Fibroblast of upper back skin (primary cell): ENCODE results near the gene ALDH1B1.
"Not testable (repeated sequence)": the region's sequence is repeated elsewhere in the genome, so short reads cannot be mapped to it uniquely, and the experiment has no call there.

Source experiments
- DNase-seq: peaks from one replicate; pipeline ENCODE4 v3.0.0-alpha.2; 2013

Gene ALDH1B1

DNA sequence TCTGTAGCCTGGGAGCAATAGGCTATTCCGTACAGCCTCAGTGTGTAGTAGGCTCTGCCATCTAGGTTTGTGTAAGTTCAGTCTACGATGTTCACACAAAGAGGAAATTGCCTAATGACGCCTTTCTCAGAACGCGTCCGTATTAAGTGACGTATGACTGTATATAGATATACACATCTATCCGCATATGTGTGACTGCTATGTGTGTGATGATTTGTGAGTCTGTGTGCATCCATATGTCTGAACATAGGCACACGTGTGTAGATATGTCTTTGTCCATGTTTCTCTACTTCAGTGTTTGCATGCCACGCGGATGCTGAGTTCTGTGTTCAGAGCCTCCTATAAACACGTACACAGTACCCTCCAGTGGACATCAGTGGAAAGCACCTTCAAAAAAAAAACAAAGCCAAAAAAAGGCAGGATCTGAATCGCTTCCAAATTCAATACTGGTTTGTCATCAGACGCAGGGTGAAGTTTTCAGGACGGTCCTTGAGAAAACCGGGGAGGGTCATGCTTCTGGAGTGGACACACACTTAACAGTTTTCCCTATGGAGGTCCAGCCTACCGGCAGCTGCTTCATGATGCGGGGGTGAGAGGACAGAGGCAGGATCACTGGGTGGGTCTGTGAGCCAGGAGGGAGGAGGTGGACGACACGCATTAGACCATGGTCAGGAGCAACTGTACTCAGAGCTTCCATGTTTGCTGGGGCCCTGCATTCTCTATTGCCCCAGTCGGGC, 29.5 kb upstream of the ALDH1B1 start:
- peak; percentile 90 for DNase-seq

DNA sequence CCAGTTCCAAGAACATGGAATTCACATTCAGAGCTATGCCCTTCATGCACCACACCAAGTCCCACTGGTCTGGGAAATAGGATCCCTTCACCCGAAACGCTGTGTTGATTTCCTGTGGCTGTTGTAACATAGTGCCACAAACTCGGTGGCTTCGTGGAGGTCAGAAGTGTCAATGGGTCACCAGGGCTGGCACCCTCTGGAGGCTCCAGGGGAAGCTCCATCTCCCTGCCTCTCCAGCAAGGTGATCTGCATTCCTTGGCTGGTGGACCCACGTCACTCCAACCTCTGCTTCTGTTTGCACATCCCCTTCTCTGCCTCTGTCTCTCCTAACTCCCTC, 28.9 kb upstream of the ALDH1B1 start:
- DNase-seq = no peak

DNA sequence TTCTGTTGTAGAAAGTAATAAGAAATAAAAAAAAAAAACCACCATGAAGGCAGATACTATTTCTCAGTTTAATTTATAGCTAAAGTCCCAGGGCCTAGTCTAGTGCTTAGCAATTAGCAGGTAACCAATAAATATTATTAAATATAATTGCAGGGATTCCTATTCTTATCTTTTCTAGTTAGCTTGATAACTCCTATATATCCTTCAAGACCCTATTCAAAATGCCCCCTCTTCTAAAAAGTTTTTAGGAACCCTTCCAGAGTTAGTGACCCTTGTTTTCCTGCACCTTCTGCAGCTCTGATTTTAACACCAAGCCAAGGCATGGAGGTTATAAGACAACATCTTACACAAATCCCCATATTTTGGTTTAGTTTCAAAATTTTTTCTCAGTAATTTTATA, 24.6 kb upstream of the ALDH1B1 start:
- DNase-seq = no peak

DNA sequence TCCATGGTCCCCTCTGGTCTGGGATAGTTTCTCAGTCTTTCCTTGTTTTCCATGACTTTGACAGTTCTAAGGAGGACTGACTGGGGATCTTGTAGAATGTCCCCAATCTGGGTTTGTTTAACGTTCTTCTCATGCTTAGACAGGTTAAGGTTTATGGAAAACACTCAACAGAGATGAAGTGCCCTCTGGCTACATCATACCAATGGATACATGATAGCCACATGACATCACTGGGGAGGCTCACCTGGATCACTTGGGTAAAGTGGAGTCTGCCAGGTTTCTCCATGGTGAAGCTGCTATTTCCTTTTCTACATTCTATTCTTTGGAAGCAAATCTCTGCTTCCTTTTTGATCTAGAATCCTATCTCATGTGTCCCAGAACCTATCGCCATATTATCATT, 23.8 kb upstream of the ALDH1B1 start:
- DNase-seq = no peak

DNA sequence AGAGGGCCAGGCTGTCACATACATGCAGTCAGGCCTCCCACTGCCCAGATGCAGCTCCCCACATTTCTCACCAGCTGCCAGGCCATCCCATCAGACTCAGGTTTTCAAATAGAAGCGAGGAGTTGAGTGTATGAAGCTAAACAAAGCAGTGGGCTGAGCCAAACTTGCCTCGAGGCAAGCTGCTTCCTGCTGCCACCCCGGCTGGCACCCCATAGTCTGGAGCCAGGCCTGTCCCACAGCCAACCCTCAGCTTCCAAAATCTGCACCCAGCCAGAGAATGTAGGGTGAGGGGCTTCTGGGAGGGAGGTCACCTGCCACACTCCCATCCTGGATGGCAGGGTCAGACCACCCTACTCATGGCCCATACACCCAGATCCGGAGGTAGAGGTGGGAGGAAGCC, 22.3 kb upstream of the ALDH1B1 start:
- no peak for DNase-seq

DNA sequence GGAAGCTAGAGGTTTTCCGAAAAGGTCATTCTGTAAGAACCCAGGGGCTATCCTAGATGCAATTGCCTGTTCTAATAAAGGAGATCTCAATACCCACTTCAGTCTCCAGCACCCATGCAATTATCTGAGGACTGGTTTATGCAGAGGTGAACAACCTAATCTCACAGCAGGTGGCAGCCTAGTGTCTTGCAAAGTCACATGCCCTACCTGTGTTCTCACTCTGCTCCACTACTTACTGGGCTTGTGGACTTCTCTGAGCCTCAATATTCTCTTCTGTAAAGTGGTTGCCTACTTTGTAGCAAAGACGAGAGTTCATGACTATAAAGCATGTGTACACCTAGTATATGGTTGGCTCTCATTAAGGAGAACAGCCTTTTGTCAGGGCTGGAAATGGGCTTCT, 21.0 kb upstream of the ALDH1B1 start:
- peak; percentile 49 for DNase-seq

DNA sequence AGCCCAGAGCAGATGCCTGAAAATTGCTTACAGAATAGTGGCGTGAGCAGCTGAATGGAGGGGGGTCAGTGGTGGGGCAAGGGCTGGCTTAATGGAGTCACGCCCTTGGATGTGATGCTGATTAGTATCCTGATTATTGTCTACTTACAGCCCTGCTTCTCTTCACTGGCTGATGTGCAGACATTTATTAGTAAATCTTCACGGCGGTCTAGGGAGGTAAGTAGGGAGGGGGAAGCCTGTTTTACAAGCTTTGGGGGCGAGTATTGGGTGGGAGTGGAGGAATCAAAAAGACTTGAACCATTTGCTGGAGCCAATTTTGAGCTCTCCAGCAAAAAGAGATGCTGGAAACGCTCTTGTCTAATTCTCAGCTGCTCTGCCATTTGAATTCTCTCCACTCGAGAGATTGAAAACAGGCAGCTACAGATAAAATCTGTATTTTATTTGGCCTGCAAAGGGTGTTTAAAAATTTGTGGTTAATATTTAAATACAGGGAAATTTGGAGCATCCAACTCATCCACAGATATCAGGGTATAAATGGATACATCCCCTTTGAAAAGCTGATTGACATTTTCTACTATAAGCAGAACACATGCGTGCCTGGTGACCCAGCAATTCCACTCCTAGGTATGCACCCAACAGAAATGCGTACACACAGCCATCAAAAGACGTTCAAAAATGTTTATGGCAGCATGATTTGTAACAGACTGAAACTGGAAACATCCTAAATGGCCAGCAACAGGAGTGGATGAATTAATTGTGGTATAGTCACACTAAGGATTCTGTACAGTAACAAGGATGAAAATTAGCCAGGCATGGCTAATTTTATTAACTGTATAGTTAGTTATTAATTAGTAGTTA, 19.5 kb upstream of the ALDH1B1 start:
- no peak for DNase-seq

DNA sequence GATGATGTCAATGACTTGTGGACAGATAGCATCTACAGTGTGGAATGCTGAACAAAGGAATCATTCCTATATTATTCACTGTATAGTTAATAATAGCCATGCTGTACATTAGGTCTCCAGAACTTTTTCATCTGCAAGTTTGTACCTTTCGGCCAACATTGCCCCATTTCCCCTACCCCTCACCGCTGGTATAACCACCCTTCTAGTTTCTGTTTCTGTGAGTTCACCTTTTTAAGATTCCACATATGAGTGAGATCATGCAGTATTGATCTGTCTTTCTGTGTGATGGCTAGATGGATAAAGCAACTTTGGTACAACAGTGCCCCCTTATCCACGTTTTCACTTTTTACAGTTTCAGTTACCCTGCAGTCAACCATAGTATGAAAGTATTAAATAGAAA, 18.8 kb upstream of the ALDH1B1 start:
- no peak for DNase-seq

DNA sequence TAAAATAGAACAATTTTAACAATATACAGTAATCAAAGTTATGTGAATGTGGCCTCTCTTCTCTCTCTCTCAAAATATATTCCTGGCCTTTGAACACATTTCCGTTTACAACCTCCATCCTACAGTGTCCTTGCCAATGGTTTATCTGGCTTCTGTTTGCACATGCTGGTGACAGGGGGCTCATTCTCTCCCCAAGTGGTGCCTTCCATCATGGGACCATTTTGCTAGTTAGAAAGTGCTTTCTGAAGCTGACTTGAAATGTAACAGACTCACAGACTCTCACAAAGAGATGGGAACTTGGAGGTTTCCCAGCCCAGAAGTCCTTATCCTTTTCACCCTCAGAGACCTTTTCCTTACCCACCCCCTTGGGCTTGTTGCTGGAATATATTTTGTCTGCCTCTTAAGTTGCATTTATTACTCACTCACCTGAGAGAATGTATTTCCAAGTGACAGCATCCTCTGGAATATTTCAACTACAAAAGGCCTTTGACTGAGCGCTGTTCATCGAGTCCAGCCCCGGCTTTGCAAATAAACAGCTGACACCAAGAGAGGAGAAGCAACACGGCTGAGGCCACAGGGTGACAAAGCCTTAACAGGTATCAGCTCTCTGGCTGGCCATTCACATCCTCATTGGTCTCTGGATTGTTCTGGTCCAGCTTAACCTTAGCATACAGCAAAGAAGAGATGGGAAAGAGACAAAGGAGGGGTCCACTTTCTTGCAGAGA, 17.5 kb upstream of the ALDH1B1 start:
- no peak for DNase-seq

DNA sequence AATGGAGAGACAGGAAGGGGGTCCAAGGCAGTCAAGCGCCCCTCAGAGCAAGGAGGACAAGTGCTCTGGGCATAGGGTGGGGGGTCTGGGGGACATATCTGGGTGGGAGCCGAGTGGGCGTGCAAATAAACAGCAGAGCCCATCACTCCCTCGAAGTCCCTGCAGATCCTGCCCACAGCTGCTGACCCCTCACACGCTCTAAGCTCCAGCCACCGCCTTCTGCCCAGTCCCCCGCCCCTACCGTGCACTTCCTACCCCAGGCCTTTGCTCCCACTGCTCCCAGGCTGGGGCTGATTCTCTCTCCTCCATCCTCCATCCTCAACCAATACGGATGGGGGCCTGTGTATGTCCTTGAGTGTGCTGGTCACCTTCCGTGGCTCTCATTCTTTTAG, 16.9 kb upstream of the ALDH1B1 start:
- DNase-seq = no peak

DNA sequence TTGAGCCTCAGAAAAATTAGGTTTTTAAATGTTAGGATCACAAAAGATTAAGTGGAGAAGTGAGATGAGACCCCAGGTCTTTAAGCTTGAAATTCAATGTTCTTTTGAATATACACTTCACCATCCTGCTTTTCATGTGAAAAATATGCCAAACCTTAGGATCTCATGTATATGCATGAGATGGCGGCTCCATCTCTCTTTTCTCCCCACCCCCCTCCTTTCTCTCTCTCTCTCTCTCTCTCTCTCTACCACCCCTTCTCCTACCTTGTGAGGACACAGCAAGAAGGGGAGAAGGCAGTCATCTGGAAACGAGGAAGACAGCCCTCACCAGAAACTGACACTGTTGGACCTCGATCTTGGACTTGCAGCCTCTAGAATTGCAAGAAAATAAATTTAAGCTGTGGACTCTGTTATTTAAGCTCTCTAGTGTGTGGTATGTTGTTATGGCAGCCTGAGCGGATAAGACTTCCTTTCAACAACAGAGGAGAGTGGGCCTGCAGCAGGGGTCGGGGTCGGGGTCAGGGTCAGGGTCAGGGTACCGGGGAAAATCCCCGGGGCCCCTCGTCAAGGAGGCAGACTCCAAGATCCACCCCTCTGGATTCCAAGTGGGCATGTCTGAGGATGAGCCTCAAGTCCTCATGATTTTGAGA, 16.4 kb upstream of the ALDH1B1 start:
- DNase-seq = no peak

DNA sequence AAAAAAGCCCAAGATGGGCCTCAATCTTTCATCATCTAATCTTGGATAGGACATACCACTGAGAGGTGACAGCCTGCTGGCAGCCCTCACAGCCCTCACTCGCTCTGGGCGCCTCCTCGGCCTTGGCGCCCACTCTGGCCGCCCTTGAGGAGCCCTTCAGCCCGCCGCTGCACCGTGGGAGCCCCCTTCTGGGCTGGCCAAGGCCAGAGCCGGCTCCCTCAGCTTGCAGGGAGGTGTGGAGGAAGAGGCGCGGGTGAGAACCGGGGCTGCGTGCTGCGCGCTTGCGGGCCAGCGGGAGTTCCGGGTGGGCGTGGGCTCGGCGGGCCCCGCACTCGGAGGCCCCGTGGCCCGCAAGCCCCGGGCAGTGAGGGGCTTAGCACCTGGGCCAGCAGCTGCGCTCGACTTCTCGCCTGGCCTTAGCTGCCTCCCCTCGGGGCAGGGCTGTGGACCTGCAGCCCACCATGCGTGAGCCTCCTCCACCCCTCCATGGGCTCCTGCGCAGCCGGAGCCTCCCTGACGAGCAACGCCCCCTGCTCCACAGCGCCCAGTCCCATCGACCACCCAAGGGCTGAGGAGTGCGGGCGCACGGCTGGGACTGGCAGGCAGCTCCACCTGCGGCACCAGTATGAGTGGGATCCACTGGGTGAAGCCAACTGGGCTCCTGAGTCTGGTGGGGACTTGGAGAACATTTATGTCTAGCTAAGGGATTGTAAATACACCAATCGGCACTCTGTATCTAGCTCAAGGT, 15.0 kb upstream of the ALDH1B1 start:
- DNase-seq = not testable (repeated sequence)

DNA sequence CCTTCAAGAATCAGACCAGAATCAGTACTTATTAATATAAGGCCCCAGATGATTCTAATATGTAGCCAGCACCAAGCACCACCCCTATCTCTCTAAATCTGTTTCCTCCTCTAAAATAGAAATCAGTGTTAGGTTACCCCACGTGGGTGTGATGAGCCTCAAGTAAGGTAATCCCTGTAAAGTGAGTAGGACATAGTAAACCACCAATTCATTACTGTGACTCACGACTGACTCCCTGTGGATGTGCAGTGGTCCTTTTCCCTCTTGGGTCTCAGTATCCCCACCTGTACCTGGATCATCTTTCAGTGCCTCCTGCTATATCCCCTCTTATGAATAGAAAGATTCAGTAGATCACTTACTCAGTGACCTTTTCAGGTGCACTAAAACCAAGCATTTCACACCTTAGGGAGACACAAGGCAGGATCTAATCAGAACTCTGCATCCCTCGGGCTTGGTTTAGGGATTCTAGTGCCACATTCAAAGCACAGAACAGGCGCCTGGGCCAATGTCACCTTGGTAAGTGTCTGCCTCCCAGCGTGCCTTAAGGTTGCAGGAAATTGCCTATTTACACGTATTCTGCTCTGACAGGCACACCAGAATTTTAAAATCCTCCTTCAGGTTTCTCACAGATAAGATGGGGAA, 12.2 kb upstream of the ALDH1B1 start:
- DNase-seq = no peak

DNA sequence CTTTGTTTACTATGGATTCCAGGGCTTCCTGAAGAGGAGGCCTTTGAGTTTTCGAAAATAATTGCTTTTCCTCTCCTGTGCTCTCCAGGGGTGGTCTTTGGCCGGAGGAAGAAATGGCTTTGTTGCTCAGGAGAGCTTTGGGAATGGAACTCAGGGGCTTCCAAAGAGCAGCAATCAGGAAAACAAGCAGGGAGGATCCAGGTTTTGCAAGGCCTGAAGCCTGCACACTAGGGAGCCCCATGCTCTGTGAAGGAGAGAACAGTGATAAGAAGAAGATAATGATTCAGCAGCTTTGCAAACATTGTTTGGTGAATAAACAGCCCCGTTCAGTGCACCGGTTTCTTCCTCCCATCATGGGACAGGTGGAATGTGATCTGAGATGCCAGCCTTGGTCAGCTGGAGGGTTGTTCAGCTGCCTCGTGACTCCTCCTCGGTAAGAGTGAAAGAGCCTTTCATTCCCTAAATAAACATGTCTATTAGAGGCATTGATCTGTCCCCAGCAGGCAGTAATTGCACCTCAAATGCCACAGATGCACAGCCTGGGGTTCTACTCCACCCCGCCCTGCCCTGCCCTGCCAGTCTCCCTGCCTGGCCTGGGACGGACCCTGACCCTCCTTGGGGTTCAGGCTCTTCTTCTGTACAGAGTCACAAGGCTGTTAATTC, 11.5 kb upstream of the ALDH1B1 start:
- no peak for DNase-seq

DNA sequence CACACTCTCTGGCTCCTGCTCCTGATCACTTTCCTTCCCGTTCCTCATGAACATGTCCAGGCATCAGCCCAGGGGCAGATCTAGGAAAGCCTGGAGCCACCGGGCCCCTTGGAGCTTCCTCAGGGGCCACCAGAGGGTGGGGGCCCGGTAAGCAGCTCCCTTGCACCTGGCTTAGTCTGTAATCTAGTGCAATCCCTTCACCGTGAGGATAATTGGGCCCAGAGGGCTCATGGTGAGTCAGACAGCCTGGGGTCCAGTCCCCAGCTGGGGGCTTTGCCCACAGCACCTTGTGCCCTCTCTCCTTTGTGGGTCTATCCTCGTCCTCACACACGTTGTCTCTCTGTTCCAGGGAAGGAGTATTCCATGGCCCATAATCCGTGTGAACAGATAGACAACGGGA, 10.4 kb upstream of the ALDH1B1 start:
- DNase-seq = no peak

DNA sequence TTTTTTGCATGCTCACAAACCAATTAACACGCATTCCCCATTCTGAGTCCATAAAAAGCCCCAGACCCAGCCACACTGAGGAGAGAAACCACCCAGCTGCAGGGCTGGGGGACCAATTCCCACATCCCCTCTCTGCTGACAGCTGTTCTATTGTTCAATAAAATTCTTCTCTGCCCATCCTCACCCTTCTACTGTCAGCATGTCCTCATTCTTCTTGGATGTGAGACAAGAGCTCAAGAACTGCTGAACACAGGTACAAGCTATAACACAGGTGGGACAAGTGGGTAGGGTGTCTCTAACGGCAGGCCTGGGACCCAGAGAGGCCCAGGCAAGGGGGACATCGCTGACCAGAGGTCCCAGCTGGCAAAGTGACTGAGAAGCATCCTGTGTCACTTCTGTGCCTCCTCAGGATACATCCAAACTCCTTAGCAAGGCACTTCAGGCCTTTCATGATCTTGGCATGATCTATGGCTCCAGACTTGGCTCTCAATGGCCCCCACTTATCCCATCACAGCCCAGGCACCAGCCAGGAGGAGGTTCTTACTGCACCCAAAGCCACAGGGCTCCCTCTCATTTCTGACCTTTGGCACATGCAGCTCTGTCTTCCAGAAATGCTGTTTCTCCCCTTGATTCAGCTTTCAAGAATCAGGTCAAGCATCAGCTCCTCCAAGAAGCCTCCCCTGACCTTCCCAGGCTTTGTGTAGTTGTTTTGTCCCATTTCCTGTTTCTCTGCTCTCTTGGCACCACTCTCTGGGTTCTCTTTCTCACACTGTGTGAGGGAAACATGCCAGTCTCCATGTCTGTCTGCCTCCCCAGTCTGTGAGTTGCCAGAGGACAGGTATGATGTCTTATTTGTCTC, 7.3 kb upstream of the ALDH1B1 start:
- DNase-seq = no peak

DNA sequence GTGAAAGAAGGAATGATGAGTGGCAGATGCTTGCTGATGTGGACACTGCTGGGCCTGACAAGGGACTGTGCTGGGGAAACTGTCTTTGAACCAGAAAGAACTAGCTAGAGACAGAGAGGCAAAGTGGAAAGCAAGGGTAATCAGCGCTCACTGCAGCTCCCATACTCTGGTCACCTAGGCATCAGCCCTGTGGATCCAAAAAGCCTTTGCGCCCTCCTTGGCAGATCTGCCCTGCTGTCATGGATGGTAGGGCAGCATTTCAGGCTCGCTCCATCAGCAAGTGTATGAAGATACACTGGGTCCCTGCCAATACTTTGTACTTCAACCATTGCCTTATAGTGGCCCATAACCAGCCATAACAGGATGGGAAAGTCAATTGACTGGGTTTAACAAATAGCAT, 6.6 kb upstream of the ALDH1B1 start:
- no peak for DNase-seq

DNA sequence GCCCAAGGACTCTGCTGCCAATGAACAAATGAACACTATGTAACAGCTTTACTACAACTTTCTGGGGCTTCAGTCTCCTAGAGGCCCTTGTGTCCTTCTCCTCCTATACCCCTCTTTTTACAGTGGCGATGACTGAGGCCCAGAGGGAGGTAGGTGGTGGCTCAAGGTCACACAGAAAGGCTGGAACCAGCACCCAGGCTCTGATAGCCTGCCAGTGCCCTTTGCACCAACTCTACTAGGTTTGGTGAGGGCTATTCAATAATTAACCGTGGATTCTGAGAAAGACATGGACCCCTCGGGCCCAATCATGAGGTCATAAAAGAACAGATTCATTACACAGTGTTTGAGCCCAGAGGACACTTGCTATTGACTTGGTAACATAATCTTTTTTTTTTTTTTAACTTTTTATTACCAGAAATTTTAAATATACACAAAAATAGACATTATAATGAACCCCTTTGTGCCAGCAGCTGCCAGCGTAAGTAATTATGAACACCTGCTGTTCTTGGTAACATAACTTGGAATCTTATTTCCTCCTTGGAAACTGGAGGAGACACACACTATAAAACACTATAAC, 6.1 kb upstream of the ALDH1B1 start:
- no peak for DNase-seq

DNA sequence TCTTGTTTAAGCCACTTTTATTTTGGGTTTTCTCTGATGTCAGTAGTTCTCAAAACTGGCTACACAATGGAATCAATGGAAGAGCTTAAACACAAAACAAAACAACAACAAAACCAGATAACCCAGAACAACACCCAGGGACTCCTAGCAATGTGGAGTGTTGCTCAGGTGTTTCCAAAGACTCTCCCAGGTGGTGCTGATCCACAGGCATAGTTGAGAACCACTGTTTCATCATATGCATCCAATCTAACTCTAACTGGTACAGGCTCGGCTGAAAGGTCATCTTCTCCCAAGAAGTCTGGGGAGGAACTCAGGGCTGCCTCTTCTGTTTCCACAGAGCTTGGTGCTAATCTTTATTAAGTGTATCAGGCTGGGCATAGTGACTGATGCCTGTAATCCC, 5.4 kb upstream of the ALDH1B1 start:
- DNase-seq = no peak

DNA sequence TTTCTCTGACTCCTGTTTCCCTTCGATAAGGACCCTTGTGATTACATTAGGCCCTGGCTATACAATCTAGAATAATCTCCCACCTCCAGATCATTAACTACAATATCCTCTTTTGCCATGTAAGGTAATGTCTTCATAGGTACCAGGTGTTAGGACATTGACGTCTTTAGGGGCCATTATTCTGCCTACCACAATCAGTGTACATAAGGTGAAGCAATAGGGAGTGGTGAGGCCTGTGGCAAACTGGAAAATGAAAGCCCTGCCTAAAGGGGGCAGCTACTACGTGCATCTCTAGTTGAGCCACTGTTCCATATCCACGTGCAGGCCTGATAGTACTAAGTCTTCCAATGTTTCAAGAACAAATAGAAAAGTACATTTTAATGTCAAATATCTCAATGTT, 4.8 kb upstream of the ALDH1B1 start:
- DNase-seq = no peak
